NCI-H2227 (cell line): Measurements from ENCODE around the gene ZNF750.
"Not testable (repeated sequence)": the region's sequence is repeated elsewhere in the genome, so short reads cannot be mapped to it uniquely, and the experiment has no call there.

Source experiments
- DNase-seq: peaks from one replicate; lab custom pipeline; 2025; ENCODE audit not compliant: unreplicated experiment; lab: John Stamatoyannopoulos, UW

The ZNF750 gene

GRCh38 chr17:82797061-82797460, 42.8 kb downstream of the ZNF750 start:
- no peak for DNase-seq

- no peak for DNase-seq
Observed at GRCh38 chr17:82795615-82796014, 44.2 kb downstream of the ZNF750 start.

GRCh38 chr17:82794781-82795482, 44.9 kb downstream of the ZNF750 start:
- no peak for DNase-seq

- DNase-seq, result peak; percentile 84
Observed at GRCh38 chr17:82793974-82794630, 45.7 kb downstream of the ZNF750 start.

- DNase-seq, result no peak
Observed at GRCh38 chr17:82791532-82791931, 48.3 kb downstream of the ZNF750 start.

- DNase-seq, result no peak
Observed at GRCh38 chr17:82790391-82790790, 49.4 kb downstream of the ZNF750 start.

GRCh38 chr17:82789806-82790205, 50.0 kb downstream of the ZNF750 start:
- no peak for DNase-seq

- DNase-seq, result no peak
Observed at GRCh38 chr17:82789051-82789592, 50.7 kb downstream of the ZNF750 start.

GRCh38 chr17:82788206-82789001, 51.4 kb downstream of the ZNF750 start:
- DNase-seq, result no peak

GRCh38 chr17:82787081-82787848, 52.6 kb downstream of the ZNF750 start:
- no peak for DNase-seq

GRCh38 chr17:82786427-82786826, 53.4 kb downstream of the ZNF750 start:
- DNase-seq, result no peak

- not testable (repeated sequence) for DNase-seq
Observed at GRCh38 chr17:82785581-82785980, 54.2 kb downstream of the ZNF750 start.

GRCh38 chr17:82783498-82783897, 56.3 kb downstream of the ZNF750 start:
- DNase-seq, result no peak

GRCh38 chr17:82782657-82783207, 57.1 kb downstream of the ZNF750 start:
- DNase-seq, result no peak

GRCh38 chr17:82781894-82782274, 57.9 kb downstream of the ZNF750 start:
- peak; percentile 83 for DNase-seq

GRCh38 chr17:82780971-82781893, 58.6 kb downstream of the ZNF750 start:
- DNase-seq, result no peak

- no peak for DNase-seq
Observed at GRCh38 chr17:82780195-82780594, 59.6 kb downstream of the ZNF750 start.

GRCh38 chr17:82779541-82779940, 60.3 kb downstream of the ZNF750 start:
- DNase-seq, result no peak
